ENCODE measurements around the gene MED9. TPM values are rescaled to one million over a fixed set of nuclear protein-coding genes. Genes with fewer than 3 reads are reported as not detected.
A peak's percentile ranks its signal among the peaks of the same experiment; 100 is the strongest.

The MED9 gene
- total RNA-seq, 1 donor from 2014 or later = 13.8 TPM

GRCh38 chr17:17497845-17498520 lies 21.2 kb downstream of the MED9 start:
- peaks cover 18% of the 10 kb centered on the region for H3K4me1 ChIP-seq
- no peak overlapping the region for H3K27ac ChIP-seq
- peaks cover under 1% of the 10 kb centered on the region for H3K36me3 ChIP-seq
- H3K4me3 ChIP-seq = no peak overlapping the region
- ATAC-seq (no peak), DNase-seq (peak; percentile 36)
- TF ChIP-seq, protein P1, sequence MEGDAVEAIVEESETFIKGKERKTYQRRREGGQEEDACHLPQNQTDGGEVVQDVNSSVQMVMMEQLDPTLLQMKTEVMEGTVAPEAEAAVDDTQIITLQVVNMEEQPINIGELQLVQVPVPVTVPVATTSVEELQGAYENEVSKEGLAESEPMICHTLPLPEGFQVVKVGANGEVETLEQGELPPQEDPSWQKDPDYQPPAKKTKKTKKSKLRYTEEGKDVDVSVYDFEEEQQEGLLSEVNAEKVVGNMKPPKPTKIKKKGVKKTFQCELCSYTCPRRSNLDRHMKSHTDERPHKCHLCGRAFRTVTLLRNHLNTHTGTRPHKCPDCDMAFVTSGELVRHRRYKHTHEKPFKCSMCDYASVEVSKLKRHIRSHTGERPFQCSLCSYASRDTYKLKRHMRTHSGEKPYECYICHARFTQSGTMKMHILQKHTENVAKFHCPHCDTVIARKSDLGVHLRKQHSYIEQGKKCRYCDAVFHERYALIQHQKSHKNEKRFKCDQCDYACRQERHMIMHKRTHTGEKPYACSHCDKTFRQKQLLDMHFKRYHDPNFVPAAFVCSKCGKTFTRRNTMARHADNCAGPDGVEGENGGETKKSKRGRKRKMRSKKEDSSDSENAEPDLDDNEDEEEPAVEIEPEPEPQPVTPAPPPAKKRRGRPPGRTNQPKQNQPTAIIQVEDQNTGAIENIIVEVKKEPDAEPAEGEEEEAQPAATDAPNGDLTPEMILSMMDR (IDR thresholded peaks at IDR 0.05) = no peak
- no peaks in the 10 kb centered on the region for H3K27me3 ChIP-seq
- intact Hi-C loops (cut with DNase I) = no loop called here
- H3K9me3 ChIP-seq = no peaks in the 10 kb centered on the region

DNA sequence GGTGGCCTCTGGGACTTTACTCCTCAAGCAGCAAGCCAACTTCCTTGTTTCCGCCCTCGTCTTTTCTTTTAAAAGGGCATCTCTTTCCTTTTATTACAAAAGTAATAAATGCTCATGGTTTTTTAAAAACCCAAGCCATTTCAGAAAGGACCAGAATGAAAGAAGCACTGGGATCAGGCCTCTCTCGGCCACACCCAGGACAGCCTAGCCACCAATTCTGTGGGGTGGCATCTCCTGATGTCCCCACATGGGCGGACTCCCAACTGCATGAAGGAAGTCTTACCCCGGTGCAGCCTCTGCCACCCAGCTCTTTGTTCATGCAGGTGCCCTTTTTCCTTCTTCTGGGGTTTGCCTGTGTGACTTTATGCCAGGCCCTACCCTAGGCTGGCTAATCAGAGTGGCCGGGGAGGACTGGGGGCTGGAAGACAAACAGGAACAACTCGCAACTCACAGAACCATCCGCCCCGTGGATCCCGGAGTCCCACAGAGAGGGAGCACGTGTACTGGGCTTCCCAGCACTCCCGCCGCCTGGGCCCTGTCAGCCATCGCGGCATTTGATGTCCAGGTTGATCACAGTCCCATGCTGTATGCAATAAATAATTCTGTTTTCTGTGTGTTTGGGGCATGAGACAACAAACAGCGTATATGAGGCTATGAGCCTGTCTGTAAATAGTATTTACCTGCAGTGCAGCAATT lies 22.0 kb downstream of the MED9 start:
- TF ChIP-seq, protein P1 (IDR thresholded peaks at IDR 0.05) = no peak
- H3K27me3 ChIP-seq = no peaks in the 10 kb centered on the region
- H3K27ac ChIP-seq = no peak overlapping the region
- no peak for ATAC-seq
- no peaks in the 10 kb centered on the region for H3K9me3 ChIP-seq
- H3K36me3 ChIP-seq = no peaks in the 10 kb centered on the region
- intact Hi-C loops (cut with DNase I) = no loop called here
- H3K4me1 ChIP-seq = peaks cover 18% of the 10 kb centered on the region
- H3K4me3 ChIP-seq = no peak overlapping the region
- peak; percentile 54 for DNase-seq

DNA sequence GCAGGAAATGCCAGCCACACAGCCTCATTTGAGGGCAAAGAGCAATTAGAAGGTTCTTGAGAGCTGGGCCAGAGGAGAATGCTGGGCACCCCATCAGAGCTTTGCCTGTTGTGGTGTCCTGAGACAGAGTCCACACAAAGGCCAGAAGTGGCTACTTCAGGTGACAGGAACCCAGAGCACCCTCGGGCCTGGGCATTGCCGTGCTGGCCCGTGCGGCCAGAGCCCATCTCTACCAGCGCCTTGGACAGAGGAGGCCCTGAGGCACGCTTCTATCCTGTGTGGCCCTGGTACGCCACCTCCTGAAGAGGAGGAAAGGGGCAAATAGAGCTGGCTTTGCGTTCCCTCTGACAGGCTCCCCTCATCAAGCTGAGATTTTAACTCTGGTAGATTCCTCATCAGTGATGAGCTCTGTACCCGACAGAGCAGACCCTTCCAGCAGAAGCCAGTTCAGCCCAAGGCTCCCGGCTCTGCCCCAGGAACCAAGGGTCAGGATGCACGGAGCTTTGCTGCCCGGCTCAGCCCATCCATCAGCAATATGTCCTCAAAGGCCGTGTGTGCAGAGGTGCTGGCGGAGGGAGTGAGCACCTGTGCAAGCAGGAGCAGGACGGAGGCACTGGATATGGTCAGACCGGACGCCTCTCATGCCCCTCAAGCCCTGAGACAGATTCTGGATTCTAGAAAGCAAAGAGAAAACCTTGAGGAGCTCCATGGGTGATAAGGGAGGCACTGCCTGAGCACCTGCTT lies 22.8 kb downstream of the MED9 start:
- no peaks in the 10 kb centered on the region for H3K36me3 ChIP-seq
- intact Hi-C loops (cut with DNase I) = no loop called here
- no peaks in the 10 kb centered on the region for H3K9me3 ChIP-seq
- no peaks in the 10 kb centered on the region for H3K27me3 ChIP-seq
- peaks cover 16% of the 10 kb centered on the region for H3K4me1 ChIP-seq
- DNase-seq = peak; percentile 57
- ATAC-seq = no peak
- TF ChIP-seq, protein P1 (IDR thresholded peaks at IDR 0.05) = no peak
- H3K27ac ChIP-seq = no peak overlapping the region
- H3K4me3 ChIP-seq = no peak overlapping the region

DNA sequence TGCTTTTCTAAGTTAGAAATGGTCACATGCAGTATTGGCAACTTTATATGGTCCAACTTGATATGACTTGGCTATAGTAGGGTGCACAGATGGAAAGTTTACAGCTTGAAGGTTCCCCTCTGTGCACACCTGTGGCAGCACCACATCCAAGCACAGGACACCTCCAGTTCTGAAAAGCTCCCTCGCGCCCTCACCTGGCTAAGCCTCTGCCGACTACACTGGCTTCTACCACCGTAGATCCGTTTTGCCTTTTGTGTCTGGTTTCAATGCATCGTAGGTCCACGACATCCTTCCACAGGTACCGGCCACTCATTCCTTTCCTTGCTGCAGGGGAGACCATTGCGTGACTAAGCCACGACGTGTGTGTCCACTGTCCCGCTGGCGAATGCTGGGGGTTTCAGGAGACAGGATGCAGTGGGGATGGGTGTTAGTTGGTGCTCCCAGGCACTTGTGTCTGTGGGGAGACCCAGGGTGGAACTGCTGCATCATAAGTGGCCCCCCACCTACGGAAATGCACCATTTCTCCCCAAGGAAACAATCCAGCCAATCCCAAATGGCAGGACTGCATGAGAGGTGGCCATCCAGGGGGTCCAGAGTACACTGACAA lies 24.3 kb downstream of the MED9 start:
- TF ChIP-seq, protein P1 (IDR thresholded peaks at IDR 0.05) = no peak
- Histone ChIP-seq H3K9me3 (no peaks in the 10 kb centered on the region), H3K36me3 (no peaks in the 10 kb centered on the region), H3K27ac (no peak overlapping the region), H3K4me1 (peaks cover 4% of the 10 kb centered on the region), H3K27me3 (no peaks in the 10 kb centered on the region), H3K4me3 (no peak overlapping the region)
- intact Hi-C loops (cut with DNase I) = no loop called here
- ATAC-seq (no peak), DNase-seq (peak; percentile 47)

- H3K9me3 ChIP-seq = no peaks in the 10 kb centered on the region
- H3K4me3 ChIP-seq = no peak overlapping the region
- peak; percentile 50 for DNase-seq
- no peak for ATAC-seq
- peaks cover 4% of the 10 kb centered on the region for H3K4me1 ChIP-seq
- intact Hi-C loops (cut with DNase I) = no loop called here
- TF ChIP-seq, protein P1 (IDR thresholded peaks at IDR 0.05) = no peak
- no peak overlapping the region for H3K27ac ChIP-seq
- H3K36me3 ChIP-seq = no peaks in the 10 kb centered on the region
- no peaks in the 10 kb centered on the region for H3K27me3 ChIP-seq
Observed at GRCh38 chr17:17502741-17503565, 26.2 kb downstream of the MED9 start.

All from upper lobe of right lung (tissue), 1 donor.